A172 (cell line): ENCODE data around the gene LRRC8D. TPM values are rescaled to one million over a fixed set of nuclear protein-coding genes. Genes with fewer than 3 reads are reported as not detected.
"Not testable (repeated sequence)": the region's sequence is repeated elsewhere in the genome, so short reads cannot be mapped to it uniquely, and the experiment has no call there.

Source experiments
- DNase-seq: peaks from one replicate; pipeline ENCODE4 v3.0.0-alpha.2; 2015; ENCODE audit warnings: low spot score
- total RNA-seq: library from RNA; depleted of rRNA; stranded (reverse); fragments of >200 nt; shearing (Covaris generic); gene quantifications from 2 replicates; pipeline ENCODE4 v1.2.3, GENCODE V29; 2014; rRNA removed

LRRC8D gene
- 9.8 and 17.5 TPM in 2 replicates for total RNA-seq

DNA sequence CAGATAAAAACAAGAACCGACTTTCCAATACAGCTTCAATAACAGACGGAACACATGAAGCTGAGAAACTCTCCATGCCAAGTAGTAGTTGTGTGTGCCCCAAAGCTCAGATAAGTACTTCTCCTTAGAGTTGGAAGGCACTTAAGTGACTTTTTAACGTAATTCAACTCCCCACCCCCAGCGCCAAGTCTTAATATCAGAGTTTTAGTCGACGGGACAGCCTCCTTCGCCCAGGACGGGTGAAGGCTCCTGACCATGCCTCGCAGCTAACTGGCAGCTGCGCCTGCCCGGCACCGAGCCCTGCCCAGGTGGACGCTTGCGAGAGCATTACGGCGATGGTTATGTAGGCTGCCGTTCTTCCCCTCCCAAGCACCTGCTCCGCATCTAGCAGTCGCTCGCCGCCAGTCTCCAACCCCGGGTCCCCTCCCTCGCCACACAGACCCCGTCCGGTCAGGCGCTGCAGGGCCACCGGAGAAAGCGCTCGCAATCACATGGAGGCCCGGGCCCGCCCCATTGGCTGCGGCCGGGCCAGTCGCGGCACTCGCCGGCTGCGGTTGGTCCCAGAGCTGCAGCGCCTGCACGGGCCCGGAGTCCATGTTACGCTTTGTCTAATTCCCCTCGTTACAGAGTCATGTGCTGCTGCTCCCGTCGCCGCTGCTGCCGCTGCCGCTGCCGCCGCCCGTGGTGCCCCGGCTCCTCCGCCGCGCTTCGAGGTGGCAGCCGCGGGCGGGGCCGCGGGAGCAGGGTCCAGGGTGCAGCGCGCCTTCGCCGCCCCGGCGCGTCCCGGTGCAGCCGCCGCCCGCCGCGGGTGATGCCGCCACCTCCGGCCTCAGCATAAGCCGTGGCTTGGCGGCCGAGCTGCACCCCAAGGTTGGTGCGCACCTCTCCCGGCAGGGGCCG, at the start of gene LRRC8D:
LRRC8D (plus strand) TSS at position 611 of the 900 bp plus-strand sequence. CDS start 112,037 bp downstream, outside the sequence.
- peak; percentile 19 for DNase-seq

- DNase-seq = no peak
Measured at GRCh38 chr1:89771991-89772560, 48.8 kb upstream of the LRRC8D start.

GRCh38 chr1:89776104-89776503, 44.7 kb upstream of the LRRC8D start:
- DNase-seq = not testable (repeated sequence)

GRCh38 chr1:89777271-89777670, 43.6 kb upstream of the LRRC8D start:
- DNase-seq = not testable (repeated sequence)

DNA sequence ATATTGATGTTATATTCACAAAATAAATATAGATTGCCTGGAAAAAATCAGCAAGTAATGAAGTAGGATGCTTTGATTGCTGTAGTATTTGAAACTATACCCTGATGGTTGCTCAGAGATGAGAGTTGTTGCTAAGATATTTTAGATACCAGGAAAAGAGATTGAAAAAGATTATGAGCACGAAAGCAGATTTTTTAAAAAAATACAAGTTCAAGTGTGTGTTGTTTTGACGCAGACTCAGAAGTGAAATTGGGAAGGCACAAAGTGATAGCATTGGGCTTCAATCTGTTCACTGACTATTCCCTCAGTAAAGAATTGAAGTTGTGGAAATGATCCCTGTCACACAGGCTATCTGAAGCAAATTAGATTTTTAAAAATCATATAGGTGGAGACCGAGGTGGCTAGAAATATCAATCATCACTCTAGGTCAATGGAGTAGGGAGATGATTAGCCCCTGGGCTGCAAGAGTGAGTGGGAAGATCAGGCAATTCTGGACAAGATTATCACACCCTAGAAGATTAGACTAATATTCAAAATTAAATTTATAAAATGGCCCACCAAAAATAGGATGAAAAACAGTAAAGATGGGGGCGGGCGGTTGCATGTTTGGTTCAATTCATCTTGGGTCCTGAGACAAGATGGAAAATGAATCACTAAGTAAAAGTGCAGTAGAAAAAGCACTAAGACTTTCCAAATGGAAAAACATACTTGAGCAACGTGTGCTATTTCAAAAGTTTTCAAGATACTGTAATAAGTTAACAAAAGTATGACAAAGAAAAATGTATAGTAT, 41.5 kb upstream of the LRRC8D start:
- no peak for DNase-seq

GRCh38 chr1:89780721-89781120, 40.1 kb upstream of the LRRC8D start:
- DNase-seq = peak; percentile 25

GRCh38 chr1:89781494-89782126, 39.2 kb upstream of the LRRC8D start:
- DNase-seq = no peak

GRCh38 chr1:89786628-89787214, 34.1 kb upstream of the LRRC8D start:
- no peak for DNase-seq

DNA sequence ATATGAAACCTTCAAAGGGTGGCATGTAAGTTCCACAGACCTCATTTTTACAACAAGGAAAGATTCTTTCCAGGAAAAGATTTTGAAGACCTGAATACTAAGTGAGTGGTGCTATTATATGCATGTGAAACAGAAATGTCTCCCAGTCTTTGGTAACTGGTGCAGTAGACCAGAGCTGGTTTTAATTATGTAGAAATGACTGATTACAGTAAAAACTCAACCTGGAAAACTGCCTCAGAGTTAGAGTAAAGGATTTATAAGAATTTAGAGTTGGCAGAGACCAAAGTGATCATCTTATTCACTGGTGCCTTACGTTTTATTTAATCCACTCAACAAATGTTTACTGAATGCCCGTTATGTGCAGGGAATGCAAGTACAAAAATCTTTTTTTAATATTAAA, 30.2 kb upstream of the LRRC8D start:
- no peak for DNase-seq

GRCh38 chr1:89791064-89791726, 29.6 kb upstream of the LRRC8D start:
- no peak for DNase-seq

DNA sequence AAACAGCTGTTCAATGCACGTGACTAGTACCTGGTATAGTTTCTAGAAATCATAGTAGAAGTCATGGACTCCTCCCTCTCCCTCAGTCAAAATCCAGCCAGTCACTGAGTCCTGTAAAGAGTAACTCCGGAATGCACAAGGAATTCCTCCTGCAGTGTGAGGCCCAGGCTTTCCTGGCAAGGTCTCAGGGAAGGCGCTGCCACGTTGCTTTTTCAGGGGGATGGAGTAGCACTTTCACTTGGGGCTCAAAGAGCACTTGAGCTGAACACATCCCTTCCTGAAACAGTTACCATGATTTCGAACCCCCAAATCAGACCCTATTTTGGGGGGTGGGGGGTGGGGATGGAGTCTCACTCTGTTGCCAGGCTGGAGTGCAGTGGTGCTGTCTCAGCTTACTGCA, 26.4 kb upstream of the LRRC8D start:
- no peak for DNase-seq

GRCh38 chr1:89795571-89795970, 25.3 kb upstream of the LRRC8D start:
- DNase-seq = not testable (repeated sequence)

GRCh38 chr1:89797876-89798275, 23.0 kb upstream of the LRRC8D start:
- not testable (repeated sequence) for DNase-seq

- DNase-seq = peak; percentile 60
Measured at GRCh38 chr1:89799495-89799894, 21.3 kb upstream of the LRRC8D start.

DNA sequence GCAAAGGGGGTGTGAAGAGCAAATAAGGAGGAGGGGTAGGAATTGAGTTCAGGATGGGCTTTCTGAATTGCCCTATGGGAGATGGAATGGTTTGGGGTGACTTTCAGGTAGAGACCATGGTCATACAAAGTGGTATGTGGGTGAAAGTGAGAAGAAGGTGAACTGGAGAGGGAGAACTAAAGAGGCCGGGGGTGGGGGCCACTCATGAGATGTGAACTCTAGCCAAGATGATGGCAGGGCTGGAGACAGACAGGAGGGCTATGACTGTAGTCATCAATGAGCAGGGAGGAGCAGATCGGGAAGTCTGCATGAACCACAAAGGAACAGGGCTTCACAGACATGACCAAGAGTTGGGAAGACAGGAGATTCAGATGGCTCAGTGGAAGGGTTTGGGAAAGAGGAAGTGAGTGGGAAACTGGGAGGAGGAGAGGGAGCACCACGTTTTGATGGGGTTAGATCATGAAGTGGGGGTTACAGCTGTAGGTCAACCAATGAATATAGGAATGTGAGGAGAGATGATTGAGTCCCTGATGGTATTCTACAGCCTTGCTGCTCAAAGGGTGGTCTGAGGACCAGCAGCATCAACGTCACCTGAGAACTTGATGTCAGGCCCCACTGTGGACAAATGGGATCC, 20.7 kb upstream of the LRRC8D start:
- DNase-seq = no peak

- DNase-seq = no peak
Measured at GRCh38 chr1:89800718-89801117, 20.1 kb upstream of the LRRC8D start.

DNA sequence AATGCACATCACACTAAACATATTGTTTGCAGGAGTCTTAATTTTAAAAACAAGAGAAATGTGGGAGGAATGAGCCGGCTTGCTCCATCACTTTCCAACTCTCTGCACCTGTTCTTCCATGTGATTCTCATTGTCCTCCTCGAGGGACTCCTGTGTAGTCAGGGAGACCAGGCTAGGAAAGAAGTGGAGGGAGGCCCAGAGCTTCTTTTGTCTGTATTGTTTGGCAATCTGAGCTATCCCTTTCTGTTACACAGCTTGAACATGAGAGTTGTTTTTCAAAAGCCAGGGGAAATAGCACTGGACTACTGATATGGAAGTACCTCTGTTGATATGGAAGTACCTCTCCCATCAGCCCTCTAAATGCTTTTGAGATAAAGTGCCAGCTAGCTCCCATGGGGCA, 18.8 kb upstream of the LRRC8D start:
- DNase-seq = no peak

DNA sequence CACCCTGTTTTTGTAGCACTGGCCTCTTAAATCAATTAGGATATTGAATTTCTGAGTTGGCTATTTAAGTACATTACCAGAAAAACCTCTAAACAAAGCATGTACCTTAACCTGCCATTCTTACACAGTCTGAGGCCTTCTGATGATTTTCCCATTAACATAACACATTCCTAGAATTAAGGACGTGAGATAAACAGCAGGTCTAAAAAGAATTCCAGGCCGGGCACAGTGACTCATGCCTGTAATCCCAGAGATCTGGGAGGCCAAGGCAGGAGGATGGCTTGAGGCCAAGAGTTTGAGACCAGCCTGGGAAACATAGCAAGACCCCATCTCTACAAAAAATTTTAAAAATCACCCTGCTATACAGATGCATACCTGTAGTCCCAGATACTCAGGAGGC, 18.0 kb upstream of the LRRC8D start:
- DNase-seq = no peak

DNA sequence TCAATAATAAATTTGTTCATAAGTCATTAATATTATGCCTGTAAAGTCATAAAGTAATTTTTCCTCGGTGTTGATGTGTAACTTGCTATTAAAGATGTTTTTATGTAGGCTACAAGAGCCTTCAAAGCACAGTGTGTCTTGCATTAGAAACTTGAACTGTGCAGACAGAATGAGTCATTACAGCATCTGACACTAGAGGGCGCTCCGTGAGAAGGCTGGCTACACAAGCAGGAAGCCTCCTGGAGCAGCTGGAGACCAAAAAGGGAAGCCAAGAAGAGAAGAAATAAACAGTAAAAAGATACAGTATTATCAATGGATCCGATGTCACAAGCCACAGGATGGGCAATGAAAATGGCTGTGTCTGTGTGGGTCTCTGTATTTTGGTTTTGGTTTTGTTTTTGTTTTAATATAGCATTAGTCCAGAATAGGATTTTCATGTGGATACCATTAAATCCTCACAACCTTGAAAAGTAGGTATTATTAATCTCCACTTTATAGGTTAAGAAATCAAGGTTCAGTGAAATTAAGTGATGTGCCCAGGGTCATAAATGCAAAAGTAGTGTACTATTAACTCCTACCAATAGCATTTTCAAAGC, 16.1 kb upstream of the LRRC8D start:
- peak; percentile 57 for DNase-seq

GRCh38 chr1:89806616-89807015, 14.2 kb upstream of the LRRC8D start:
- no peak for DNase-seq
